Activated naive CD4-positive, alpha-beta T cell treated with anti-CD3 and anti-CD28 coated beads, Interleukin-2, amount 10 ng/mL, durations not matched to agents 5 hours and 36 hours (primary cell): ENCODE data around the gene CCDC142. TPM values are rescaled to one million over a fixed set of nuclear protein-coding genes. Genes with fewer than 3 reads are reported as not detected.

ENCODE experiments used
- total RNA-seq, 2 experiments: library from RNA; stranded (reverse); gene quantifications; one replicate each; pipeline ENCODE4 v1.2.3, GENCODE V29; 2021

The CCDC142 gene, protein sequence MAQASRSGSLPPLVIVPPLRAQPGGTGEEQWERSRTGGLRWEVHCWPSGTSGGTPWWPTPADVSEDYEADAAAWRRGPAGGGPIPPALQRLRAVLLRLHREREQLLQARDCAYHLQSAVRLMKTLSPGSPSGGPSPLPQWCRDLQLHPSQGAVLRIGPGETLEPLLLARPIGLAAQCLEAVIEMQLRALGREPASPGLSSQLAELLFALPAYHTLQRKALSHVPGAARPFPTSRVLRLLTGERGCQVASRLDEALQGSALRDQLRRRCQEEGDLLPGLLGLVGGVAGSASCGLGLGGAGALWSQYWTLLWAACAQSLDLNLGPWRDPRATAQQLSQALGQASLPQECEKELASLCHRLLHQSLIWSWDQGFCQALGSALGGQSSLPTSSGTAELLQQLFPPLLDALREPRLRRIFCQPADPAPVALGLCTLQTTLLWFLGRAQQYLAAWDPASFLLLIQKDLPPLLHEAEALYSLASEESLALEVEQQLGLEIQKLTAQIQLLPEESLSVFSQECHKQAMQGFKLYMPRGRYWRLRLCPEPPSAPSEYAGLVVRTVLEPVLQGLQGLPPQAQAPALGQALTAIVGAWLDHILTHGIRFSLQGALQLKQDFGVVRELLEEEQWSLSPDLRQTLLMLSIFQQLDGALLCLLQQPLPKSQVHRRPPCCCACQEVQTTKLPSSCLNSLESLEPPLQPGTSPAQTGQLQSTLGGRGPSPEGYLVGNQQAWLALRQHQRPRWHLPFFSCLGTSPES
- 10 to 100 TPM; 24.8 to 26.2 TPM for total RNA-seq

GRCh38 chr2:74482801-74483674 lies at the start of gene CCDC142, which contains the start of gene TTC31:
Gene CCDC142, minus strand, starts transcription at chr2:74482998. Its CDS starts 161 bp downstream, at chr2:74482837.
Gene TTC31, plus strand, starts transcription at chr2:74483081. Its CDS starts 15 bp downstream, at chr2:74483096.

GRCh38 chr2:74529357-74530238 lies 46.8 kb upstream of the CCDC142 start, which contains the start of the genes AUP1 and HTRA2:
Gene AUP1, minus strand, starts transcription at chr2:74529706. Its CDS starts 77 bp downstream, at chr2:74529629.
Gene HTRA2, plus strand, starts transcription at chr2:74529933. Its CDS starts 74 bp downstream, at chr2:74530007.

GRCh38 chr2:74525717-74526648 lies 43.2 kb upstream of the CCDC142 start, which contains the start of gene DQX1:
Gene DQX1, minus strand, starts transcription at chr2:74526231. Its CDS starts 502 bp downstream, at chr2:74525729.

DNA sequence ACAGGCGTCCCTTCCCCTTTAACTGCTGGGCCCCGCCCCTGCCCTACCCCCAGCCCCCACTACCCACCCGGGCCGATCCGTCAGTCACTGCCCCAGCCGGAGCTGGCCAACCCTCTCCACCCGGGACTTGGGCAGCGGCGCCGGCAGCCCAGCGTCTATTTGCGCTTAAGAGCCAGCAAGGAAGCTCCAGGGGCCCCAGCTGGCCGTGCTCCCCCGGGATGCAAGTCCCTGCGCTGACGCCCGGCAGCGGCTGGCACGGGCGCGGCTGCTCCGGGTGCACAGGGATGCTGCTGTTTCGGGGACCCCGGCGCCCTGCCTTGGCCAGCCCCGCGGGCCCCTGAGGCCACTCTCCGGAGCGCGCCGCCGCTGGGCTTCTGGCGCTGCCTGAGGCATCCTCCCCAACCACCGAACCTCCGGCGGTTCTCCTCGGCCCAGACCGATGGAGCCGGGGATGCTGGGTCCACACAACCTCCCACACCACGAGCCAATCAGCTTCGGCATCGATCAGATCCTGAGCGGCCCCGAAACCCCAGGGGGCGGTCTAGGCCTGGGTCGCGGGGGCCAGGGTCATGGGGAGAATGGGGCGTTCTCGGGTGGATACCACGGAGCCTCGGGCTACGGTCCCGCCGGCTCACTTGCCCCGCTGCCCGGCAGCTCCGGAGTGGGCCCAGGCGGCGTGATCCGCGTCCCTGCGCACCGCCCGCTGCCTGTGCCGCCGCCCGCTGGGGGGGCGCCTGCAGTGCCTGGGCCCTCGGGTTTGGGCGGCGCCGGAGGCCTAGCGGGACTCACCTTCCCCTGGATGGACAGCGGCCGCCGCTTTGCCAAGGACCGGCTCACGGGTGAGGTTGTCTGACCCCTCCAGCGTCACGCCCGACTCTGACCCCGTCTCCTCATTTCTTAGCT lies 31.8 kb upstream of the CCDC142 start, which contains the start of gene TLX2:
TSS of gene TLX2 (plus strand) at position 83 of the 903 bp plus-strand sequence. CDS start at position 440, 357 bp downstream.

DNA sequence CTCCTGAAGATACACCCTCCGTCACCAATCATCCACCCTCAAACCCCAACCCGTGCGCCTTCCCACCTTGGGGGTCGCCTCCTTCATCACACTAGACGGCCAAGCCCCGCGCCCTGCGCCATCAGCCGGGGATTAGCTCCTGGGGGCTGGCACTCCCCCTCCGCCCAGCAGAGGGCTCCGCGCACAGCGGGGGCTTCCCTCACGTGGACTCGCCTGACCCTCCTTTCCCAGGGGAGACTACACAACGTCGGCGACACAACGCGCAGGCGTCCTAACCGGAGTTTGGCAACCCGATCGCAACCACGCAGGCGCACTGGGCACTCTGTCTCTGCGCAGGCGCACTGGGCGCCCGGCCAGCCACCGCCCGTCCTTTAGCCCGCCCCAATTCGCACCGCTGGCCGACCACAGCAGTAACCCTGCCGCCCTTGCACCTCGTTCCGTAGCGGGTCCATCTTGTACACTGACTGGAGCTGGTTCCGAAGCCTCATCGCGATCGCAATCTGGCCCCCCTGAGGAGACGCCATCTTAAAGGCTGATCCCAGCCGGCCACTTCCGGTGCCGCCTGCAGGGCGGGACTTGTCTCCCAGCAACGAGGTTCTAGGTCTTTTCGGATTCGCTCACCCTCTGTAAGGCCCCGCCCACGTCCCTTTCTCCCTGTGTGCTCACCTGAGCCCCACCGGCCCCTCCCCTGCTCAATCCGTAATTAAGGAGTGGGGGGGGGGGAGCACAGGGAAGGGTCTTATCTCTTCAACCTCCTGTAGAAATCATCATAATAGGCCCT lies 24.5 kb upstream of the CCDC142 start, which contains the start of gene PCGF1:
TSS of gene PCGF1 (minus strand) at position 551 of the 781 bp plus-strand sequence. CDS start at position 524, 27 bp downstream.

GRCh38 chr2:74499267-74499939 lies 16.6 kb upstream of the CCDC142 start, which contains the start of gene LBX2:
Gene LBX2, minus strand, starts transcription at chr2:74499603. Its CDS starts 66 bp downstream, at chr2:74499537.

DNA sequence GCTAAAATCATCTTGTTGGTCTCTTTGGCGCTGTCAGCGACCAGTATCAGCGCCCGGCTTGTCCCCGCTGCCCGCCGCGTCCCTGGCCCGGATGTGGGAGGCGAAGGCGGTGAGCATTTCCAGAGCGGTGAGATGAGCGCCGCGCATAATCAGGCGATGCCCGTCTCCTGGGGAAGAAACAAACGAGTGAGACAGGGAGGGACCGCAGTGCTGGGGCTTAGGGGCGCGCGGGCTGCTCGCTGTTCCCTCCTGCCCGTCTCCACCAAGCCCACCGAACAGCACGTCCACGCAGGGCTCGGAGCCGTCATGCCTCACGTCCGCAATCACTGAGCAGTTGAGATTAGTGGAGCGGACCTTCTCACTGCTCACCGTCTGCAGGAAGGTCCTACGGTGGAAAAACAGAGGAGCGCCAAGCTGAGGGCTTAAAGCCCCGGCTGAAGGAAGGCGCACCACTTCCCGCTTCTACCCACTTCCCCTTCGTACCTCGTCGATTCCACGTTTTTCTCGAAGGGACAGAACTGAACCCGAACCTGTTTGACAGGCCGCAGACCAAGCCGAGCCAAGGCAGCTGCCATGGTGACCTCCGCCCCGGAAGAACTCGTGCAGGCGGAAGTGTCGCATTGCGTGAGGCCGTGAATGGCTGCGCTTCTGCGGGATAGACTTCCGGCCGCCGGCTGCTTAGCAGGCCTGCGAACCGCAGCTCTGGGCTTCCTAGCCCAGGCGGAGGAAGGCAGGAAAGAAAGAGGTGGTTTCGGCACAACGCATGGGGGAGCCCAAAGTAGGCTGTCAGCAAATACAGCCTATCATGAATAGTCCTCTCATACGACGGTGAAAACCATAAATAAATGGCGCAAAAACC lies 10.5 kb downstream of the CCDC142 start, which contains the start of gene MRPL53:
TSS of gene MRPL53 (minus strand) at position 595 of the 859 bp plus-strand sequence. CDS start at position 575, 20 bp downstream.

DNA sequence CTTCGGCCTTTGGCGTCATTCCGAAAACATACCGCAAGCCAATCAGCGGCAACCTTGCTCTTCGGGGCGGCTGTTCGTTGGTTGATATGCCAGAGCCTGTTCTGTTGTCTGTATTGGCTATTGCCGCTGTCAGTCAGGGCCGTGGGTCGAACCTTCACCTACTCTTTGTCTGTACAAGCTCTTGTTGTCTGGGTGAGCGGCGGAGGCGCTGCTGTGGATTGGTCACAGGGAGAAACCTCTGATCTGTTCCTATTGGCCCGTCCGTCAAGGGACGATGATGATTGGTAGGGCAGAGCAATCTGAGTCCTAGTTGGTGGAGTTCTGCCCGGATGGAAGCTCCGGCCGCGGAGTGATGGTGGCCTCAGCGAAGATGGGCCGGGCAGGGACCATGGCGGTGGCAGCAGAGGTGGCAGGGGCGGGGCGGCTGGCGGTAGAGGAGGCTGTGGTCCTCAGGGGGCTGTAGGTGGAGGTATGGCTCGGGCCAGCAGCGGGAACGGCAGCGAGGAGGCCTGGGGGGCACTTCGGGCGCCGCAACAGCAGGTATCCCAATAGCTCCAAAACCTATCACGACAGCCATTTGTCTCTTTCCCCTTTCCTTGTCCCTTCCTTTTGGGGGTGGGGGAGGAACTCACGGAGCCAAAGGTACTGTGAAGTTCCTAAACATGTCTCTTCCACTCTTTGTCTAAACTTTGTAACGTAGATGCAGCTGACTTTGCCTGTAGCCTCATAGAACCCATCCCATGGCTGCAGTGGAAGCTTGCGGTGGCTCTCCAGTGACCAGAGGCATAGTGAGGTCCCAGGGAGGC lies 24.5 kb downstream of the CCDC142 start, which contains the start of gene WBP1:
TSS of gene WBP1 (plus strand) at position 307 of the 806 bp plus-strand sequence. CDS start at position 472, 165 bp downstream.

DNA sequence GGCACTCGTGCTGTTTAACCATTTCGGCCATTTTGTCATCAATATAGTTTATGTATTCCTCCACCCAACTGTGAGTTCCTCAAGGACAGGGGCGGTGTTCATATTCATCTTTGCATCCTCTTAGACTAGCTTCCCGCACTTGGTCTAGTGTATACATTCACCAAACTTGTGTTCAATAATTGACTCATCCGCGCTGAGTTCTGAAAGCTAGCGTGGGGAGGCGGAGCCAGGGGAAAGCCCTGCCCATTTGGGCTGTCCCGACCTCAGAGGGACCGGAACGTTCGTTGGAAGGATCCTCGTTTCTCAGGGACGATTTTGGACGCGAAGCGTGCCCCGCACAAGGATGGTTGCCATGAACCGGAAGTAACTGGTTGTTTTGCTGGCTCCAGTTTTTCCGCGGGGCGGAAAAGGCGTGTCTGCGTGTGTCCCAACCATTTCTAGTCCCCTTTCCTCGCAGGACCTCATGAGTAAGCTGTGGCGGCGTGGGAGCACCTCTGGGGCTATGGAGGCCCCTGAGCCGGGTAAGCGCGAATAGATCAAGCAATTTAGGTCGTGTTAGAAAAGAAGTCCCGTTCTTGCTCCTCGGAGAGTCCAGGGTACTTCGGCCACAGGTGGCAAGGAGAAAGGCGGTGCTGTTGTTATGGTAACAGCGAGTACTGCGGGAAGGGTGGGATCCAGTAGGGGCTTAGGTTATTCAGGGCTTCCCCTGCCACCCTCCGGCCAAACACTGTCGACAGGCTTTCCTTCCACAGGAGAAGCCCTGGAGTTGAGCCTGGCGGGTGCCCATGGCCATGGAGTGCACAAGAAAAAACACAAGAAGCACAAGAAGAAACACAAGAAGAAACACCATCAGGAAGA lies 27.9 kb downstream of the CCDC142 start, which contains the start of gene INO80B:
TSS of gene INO80B (plus strand) at position 434 of the 858 bp plus-strand sequence. CDS start at position 464, 30 bp downstream.

DNA sequence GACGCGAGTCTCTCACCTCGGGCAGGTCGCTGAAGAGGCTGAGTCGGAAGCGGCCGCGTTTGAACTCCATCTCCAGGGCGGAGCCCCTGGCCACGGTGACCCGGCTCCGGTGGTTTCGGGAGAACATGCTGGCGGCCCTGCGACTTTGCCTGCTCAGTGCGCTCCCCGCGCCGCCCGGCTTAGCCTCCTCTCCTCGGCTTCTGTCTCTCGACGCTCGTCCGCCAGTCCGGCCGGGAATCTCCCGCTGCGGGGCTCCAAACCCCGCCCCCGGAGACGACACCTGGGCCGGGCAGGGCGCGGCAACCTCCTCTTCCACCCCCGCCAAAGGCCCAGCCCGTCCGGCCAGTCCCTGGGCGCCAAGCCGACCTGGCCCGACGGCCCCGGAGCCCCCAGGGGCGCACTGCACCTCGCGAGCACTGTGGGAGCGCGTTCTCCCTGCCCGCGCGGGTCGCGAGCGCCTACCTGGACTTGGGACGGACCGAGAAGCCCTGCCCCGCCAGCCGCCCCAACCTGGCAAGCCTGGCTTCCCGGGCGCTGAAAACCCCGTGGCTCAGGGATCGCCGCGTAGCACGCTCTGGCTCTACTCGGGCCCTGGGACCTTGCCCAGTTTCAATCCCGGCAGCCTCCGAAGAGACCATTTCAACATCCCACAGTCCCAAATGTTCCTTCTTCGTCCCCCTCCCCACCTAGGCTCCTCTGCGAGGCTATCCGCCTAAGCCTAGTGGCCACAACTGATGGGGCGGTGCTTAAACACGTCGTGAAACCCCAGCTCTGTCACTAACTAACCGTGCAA lies 40.9 kb downstream of the CCDC142 start, which contains the start of gene RTKN:
TSS of gene RTKN (minus strand) at position 248 of the 793 bp plus-strand sequence. CDS start at position 127, 121 bp downstream.

